GM10266 (cell line): ENCODE results near the gene F2RL3.
"Not testable (repeated sequence)": the region's sequence is repeated elsewhere in the genome, so short reads cannot be mapped to it uniquely, and the experiment has no call there.

Experiments
- DNase-seq: peaks from one replicate; pipeline ENCODE4 v3.0.0; 2012; ENCODE audit errors: extremely low spot score
- TF ChIP-seq, protein P1 (sequence below): IDR thresholded peaks from 2 replicates; pipeline ENCODE4 v1.5.1; 2012; ENCODE audit warnings: mild to moderate bottlenecking, low read depth; ENCODE audit not compliant: control insufficient read depth, insufficient read depth; ENCODE audit errors: missing control alignments

The F2RL3 gene

DNA sequence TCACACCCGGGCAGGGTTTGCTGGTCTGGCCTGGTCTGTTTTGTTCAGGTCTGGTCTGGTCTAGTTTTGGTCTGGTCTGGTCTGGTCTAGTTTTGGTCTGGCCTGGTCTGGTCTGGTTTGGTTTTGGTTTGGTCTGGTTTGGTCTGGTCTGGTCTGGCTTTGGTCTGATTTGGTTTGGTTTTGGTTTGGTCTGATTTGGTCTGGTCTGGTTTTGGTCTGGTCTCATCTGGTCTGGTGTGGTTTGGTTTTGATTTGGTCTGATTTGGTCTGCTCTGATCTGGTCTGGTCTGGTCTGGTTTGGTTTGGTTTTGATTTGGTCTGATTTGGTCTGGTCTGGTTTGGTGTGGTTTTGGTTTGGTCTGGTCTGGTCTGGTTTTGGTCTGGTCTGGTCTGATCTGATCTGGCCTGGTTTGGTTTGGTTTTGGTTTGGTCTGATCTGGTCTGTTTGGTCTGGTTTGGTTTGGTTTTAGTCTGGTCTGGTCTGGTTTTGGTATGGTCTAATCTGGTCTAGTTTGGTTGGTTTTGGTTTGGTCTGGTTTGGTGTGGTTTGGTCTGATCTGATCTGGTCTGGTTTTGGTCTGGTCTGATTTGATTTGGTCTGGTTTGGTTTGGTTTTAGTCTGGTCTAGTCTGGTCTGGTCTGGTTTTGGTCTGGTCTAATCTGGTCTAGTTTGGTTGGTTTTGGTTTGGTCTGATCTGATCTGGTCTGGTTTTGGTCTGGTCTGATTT, 14.4 kb upstream of the F2RL3 start:
- TF ChIP-seq, protein P1, sequence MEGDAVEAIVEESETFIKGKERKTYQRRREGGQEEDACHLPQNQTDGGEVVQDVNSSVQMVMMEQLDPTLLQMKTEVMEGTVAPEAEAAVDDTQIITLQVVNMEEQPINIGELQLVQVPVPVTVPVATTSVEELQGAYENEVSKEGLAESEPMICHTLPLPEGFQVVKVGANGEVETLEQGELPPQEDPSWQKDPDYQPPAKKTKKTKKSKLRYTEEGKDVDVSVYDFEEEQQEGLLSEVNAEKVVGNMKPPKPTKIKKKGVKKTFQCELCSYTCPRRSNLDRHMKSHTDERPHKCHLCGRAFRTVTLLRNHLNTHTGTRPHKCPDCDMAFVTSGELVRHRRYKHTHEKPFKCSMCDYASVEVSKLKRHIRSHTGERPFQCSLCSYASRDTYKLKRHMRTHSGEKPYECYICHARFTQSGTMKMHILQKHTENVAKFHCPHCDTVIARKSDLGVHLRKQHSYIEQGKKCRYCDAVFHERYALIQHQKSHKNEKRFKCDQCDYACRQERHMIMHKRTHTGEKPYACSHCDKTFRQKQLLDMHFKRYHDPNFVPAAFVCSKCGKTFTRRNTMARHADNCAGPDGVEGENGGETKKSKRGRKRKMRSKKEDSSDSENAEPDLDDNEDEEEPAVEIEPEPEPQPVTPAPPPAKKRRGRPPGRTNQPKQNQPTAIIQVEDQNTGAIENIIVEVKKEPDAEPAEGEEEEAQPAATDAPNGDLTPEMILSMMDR, result no peak
- DNase-seq, result no peak

DNA sequence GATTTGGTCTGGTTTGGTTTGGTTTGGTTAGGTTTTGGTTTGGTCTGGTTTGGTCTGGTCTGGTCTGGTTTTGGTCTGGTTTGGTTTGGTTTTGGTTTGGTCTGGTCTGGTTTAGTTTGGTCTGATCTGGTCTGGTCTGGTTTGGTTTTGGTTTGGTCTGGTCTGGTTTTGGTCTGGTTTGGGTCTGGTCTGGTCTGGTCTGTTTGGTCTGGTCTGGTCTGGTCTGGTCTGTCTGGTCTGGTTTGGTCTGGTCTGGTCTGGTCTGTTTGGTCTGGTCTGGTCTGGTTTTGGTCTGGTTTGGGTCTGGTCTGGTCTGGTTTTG, 13.9 kb upstream of the F2RL3 start:
- not testable (repeated sequence) for DNase-seq

DNA sequence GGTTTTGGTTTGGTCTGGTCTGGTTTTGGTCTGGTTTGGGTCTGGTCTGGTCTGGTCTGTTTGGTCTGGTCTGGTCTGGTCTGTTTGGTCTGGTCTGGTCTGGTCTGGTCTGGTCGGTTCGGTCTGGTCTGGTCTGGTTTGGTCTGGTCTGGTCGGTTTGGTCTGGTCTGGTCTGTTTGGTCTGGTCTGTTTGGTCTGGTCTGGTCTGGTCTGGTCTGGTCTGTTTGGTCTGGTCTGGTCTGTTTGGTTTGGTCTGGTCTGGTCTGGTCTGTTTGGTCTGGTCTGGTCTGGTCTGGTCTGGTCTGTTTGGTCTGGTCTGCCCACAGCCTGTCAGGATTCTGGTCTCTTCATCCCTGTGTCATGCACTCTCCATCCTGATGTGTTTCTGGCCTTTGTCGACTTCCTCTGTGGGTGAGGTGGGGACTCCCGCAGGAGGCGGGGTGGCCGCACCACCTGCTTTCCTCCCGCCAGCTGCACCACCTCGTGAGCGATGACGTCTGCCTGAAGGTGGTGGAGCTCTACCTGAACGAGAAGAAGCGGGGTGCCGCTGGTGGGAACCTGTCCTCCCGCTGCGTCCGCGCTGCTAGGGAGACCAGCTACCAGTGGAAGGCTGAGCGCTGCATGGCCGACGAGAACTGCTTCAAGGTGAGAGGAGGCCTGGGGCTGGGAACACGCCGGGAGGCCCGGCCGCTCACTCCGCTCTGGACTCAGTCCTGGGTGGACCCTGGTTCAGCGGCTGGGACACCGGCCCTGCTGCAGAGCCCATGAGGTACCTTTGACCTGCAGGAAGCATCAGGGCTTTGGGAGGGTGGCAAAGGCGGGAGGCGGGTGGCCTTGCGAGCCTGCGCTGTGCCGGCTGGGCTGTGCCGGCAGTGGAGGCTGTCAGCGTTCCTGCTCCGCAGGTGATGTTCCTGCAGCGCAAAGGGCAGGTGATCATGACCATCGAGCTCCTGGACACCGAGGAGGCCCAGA, 12.9 kb upstream of the F2RL3 start:
- DNase-seq, result no peak
- TF ChIP-seq, protein P1, result no peak

DNA sequence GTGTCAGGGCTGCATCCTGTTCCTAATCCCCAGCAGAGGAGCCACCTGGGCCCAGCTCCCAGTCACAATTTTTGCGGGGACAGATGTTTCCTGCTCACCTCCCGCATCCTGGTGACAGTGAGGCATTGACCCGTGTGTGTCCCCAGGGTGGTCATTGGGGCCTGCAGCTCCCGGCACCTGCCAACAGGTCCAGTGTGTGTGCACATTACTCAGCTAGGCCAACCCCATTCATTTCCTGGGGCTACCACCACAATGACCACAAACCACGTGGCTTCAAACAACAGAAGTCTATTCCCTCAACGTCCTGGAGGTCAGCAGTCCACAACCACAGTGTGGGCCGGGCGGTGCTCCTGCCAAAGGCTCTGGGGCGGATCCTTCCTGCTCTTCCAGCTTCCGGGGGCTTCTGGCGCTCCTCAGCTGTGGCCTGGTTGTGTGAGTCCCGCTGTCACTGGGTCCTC, 11.9 kb upstream of the F2RL3 start:
- no peak for DNase-seq
- TF ChIP-seq, protein P1, result no peak

DNA sequence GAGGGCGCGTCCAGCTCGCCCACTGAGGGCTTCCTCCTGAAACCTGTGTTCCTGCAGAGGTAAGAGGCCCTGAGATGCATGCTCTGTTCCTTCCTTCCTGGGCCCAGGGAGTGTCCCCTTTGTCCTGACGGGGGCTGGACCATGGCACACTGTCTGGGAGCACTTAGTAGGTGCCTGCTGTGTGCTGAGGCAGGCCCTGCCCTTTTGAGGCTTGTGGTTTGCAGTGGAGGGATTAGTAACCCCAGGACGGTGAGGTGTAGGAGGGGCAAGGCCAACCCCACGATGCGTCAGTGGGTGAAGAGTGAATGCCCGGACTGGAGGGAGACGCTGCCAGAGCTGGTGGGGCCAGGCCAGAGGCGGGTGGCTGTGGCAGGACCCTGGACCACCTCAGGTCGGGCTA, 11.2 kb upstream of the F2RL3 start:
- TF ChIP-seq, protein P1, result no peak
- no peak for DNase-seq

DNA sequence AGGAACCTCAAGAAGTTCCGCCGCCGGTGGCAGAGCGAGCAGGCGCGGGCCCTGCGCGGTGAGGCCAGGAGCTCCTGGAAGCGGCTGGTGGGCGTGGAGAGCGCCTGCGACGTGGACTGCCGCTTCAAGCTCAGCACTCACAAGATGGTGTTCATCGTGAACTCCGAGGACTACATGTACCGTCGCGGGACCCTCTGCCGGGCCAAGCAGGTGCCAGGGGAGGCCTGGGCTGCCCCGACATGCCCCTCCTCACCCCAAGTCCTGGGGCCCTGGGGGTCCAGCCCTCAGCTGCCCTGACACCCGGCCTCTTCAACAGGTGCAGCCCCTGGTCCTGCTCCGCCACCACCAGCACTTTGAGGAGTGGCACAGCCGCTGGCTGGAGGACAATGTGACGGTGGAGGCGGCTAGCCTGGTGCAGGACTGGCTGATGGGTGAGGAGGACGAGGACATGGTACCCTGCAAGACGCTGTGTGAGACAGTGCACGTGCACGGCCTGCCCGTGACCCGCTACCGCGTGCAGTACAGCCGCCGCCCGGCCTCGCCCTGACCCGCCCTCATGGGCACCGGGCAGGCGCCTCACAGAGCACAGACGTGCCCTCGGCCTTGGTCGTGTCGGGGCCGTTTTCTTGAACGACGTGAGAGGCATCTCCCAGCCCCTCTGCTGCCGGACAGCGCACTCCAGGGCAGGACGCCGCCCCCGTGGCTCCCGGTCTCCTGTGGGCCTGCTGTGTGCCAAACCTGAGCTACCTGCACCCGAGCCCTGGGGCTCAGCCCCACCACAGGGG, 10.4 kb upstream of the F2RL3 start:
- DNase-seq, result no peak
- TF ChIP-seq, protein P1, result no peak

DNA sequence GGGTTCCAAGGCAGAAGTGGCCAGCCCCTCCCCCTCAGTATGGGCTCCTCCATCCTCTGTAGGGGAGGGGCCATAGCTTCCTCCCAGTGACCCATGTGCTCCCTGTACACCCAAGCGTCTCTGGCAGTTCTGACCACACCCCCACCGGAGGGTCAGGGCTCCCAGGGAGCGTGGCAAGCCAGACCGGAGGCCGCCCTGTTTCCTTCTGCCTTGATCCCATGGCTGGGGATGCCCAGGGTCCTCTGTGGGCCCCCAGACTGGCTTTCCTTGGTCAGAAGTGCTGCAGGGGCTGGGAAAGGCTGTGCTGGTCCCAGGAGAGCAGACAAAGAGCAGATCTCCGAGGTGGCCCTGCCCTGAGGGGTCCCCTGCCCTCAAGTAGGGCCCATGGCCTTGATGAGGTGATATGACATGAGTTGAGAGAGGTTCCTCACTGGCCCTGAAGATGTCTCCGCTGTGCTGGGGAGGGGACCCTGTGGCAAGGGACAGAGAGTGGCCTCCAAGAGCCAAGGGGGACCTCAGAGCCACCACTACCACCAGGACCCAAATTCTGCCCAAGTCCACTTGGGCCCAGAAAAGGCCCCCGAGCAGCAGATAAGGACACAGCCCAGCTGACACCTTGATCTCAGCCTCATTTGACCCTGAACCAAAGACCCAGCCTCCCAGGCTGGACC, 7.8 kb upstream of the F2RL3 start:
- DNase-seq, result no peak
- TF ChIP-seq, protein P1, result no peak
